ENCODE data around the gene KLHL29. TPM values are rescaled to one million over a fixed set of nuclear protein-coding genes. Genes with fewer than 3 reads are reported as not detected.

KLHL29 gene
- polyA plus RNA-seq, 1 donor from 2014 or later = 42.4 TPM

DNA sequence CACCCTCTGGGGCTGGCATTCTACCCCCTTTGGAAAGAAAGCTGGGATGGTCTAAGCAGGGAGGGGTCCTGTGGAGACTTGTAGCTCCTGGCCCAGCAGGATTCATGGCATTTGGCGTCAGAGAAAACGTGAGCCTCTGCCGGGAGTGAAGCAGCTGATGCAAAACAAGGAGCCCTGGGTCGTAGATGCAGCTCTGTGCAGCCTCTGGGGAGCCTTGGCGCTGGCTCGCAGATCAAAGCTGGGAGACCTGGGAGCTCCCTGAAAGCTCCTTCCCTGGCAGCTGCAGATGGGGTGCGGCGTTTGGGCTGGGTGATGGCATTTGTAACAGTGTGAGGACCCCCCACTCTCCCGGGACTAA is 148.3 kb downstream of the KLHL29 start:
- Histone ChIP-seq H4K20me1 (ENCODE audit: insufficient read depth) (peaks cover 12% of the 10 kb centered on the region), H3K27me3 (ENCODE audit: insufficient read depth, low read depth, low read length) (no peaks in the 10 kb centered on the region), H2AFZ (ENCODE audit: low read depth, low read length) (no peak overlapping the region), H3K4me2 (ENCODE audit: low read length) (no peak overlapping the region), H3K9me2 (ENCODE audit: insufficient read depth, low read length) (no peaks in the 10 kb centered on the region), H3K4me3 (ENCODE audit: low read length) (peak overlapping the region; percentile 8), H3F3A (ENCODE audit: insufficient read depth, low read length, poor library complexity, severe bottlenecking) (no peaks in the 10 kb centered on the region), H3K27ac (ENCODE audit: low read length) (no peak overlapping the region), H3K79me2 (replicated peaks; ENCODE audit: insufficient read depth, low read length) (no peaks in the 10 kb centered on the region), H3K36me3 (ENCODE audit: insufficient read depth, low read length) (no peaks in the 10 kb centered on the region), H3K9ac (ENCODE audit: low read length) (no peak overlapping the region), H3K9me3 (ENCODE audit: low read length) (no peaks in the 10 kb centered on the region)
- TF ChIP-seq MXI1 (conservative IDR thresholded peaks at IDR 0.05; ENCODE audit: poor library complexity, severe bottlenecking) (no peak), POLR2AphosphoS5 (IDR thresholded peaks at IDR 0.05) (no peak), RAD21 (conservative IDR thresholded peaks at IDR 0.05) (no peak), EP300 (conservative IDR thresholded peaks at IDR 0.05; ENCODE audit: poor library complexity, severe bottlenecking) (no peak), SMC3 (conservative IDR thresholded peaks at IDR 0.05; ENCODE audit: poor library complexity) (no peak)
- TF ChIP-seq, protein P1, sequence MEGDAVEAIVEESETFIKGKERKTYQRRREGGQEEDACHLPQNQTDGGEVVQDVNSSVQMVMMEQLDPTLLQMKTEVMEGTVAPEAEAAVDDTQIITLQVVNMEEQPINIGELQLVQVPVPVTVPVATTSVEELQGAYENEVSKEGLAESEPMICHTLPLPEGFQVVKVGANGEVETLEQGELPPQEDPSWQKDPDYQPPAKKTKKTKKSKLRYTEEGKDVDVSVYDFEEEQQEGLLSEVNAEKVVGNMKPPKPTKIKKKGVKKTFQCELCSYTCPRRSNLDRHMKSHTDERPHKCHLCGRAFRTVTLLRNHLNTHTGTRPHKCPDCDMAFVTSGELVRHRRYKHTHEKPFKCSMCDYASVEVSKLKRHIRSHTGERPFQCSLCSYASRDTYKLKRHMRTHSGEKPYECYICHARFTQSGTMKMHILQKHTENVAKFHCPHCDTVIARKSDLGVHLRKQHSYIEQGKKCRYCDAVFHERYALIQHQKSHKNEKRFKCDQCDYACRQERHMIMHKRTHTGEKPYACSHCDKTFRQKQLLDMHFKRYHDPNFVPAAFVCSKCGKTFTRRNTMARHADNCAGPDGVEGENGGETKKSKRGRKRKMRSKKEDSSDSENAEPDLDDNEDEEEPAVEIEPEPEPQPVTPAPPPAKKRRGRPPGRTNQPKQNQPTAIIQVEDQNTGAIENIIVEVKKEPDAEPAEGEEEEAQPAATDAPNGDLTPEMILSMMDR (IDR thresholded peaks at IDR 0.05; ENCODE audit: poor library complexity, severe bottlenecking) = no peak

DNA sequence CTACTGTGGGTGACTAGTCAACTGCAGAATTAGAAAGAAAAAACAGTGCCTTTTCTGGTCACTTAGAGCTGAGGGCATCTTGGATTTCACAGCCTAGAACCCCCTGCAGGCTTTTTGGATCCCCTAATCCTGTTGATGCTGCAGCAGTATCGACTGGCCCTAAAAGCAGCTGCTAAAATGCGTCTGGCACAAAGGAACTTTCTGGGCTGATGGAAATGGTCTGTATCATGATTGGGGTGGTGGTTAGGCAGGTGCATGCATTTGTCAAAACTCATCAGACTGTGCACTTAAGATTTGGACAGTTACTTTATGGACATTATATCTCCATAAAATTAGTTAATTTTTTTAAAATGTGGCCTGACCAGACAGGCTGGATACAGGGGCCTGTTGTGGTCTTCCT is 149.8 kb downstream of the KLHL29 start:
- TF ChIP-seq EZH2 (IDR thresholded peaks at IDR 0.05; ENCODE audit: borderline replicate concordance, insufficient read depth, low read length, poor library complexity, severe bottlenecking) (no peak), MXI1 (conservative IDR thresholded peaks at IDR 0.05; ENCODE audit: poor library complexity, severe bottlenecking) (no peak), SMC3 (conservative IDR thresholded peaks at IDR 0.05; ENCODE audit: poor library complexity) (no peak), RAD21 (conservative IDR thresholded peaks at IDR 0.05) (no peak), POLR2AphosphoS5 (IDR thresholded peaks at IDR 0.05) (no peak), TAF1 (IDR thresholded peaks at IDR 0.05; ENCODE audit: low read depth) (no peak), EP300 (conservative IDR thresholded peaks at IDR 0.05; ENCODE audit: poor library complexity, severe bottlenecking) (no peak)
- TF ChIP-seq, protein P2, sequence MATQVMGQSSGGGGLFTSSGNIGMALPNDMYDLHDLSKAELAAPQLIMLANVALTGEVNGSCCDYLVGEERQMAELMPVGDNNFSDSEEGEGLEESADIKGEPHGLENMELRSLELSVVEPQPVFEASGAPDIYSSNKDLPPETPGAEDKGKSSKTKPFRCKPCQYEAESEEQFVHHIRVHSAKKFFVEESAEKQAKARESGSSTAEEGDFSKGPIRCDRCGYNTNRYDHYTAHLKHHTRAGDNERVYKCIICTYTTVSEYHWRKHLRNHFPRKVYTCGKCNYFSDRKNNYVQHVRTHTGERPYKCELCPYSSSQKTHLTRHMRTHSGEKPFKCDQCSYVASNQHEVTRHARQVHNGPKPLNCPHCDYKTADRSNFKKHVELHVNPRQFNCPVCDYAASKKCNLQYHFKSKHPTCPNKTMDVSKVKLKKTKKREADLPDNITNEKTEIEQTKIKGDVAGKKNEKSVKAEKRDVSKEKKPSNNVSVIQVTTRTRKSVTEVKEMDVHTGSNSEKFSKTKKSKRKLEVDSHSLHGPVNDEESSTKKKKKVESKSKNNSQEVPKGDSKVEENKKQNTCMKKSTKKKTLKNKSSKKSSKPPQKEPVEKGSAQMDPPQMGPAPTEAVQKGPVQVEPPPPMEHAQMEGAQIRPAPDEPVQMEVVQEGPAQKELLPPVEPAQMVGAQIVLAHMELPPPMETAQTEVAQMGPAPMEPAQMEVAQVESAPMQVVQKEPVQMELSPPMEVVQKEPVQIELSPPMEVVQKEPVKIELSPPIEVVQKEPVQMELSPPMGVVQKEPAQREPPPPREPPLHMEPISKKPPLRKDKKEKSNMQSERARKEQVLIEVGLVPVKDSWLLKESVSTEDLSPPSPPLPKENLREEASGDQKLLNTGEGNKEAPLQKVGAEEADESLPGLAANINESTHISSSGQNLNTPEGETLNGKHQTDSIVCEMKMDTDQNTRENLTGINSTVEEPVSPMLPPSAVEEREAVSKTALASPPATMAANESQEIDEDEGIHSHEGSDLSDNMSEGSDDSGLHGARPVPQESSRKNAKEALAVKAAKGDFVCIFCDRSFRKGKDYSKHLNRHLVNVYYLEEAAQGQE (IDR thresholded peaks at IDR 0.05; ENCODE audit: borderline replicate concordance) = no peak
- TF ChIP-seq, protein P1 (IDR thresholded peaks at IDR 0.05; ENCODE audit: poor library complexity, severe bottlenecking) = no peak
- Histone ChIP-seq H3K9me3 (ENCODE audit: low read length) (no peaks in the 10 kb centered on the region), H3K4me2 (ENCODE audit: low read length) (no peak overlapping the region), H3K9me2 (ENCODE audit: insufficient read depth, low read length) (no peaks in the 10 kb centered on the region), H4K20me1 (ENCODE audit: insufficient read depth) (peaks cover 11% of the 10 kb centered on the region), H3K27ac (ENCODE audit: low read length) (no peak overlapping the region), H2AFZ (ENCODE audit: low read depth, low read length) (no peak overlapping the region), H3K4me3 (ENCODE audit: low read length) (no peak overlapping the region), H3F3A (ENCODE audit: insufficient read depth, low read length, poor library complexity, severe bottlenecking) (no peaks in the 10 kb centered on the region), H3K79me2 (replicated peaks; ENCODE audit: insufficient read depth, low read length) (no peaks in the 10 kb centered on the region), H3K27me3 (ENCODE audit: insufficient read depth, low read depth, low read length) (no peaks in the 10 kb centered on the region), H3K9ac (ENCODE audit: low read length) (no peak overlapping the region), H3K36me3 (ENCODE audit: insufficient read depth, low read length) (no peaks in the 10 kb centered on the region)
